K562 (cell line): Measurements from ENCODE around the gene TPBGL. TPM values are rescaled to one million over a fixed set of nuclear protein-coding genes. Genes with fewer than 3 reads are reported as not detected.

ENCODE experiments used
- ATF3 ChIP-seq, 2 experiments: fragments of 450-650 bp in 1 of 2; sonication (generic) in 1 of 2; formaldehyde crosslinking in 1 of 2; IDR thresholded peaks in 1 of 2; conservative IDR thresholded peaks in 1 of 2; 2 replicates each; pipeline versions ENCODE4 v1.6.1 to v1.8.1; 2016 to 2023; ENCODE audit warnings: mild to moderate bottlenecking in 2 of 2, moderate library complexity in 2 of 2, inconsistent platforms in 1 of 2, missing genetic modification reagents in 1 of 2
- BCOR ChIP-seq: fragments of 450-650 bp; IDR thresholded peaks from 2 replicates; pipeline ENCODE4 v1.6.1; 2016
- C11orf30 ChIP-seq: fragments of 450-650 bp; IDR thresholded peaks from 2 replicates; pipeline ENCODE4 v1.6.1; 2016; ENCODE audit warnings: low read depth, mild to moderate bottlenecking
- CBX8 ChIP-seq: fragments of 200-600 bp; sonication (generic); IDR thresholded peaks from 2 replicates; pipeline ENCODE4 v1.6.1; 2012; ENCODE audit warnings: borderline replicate concordance, mixed run types, low read depth, mild to moderate bottlenecking, moderate library complexity, mixed read lengths, low read length, control low read depth, inconsistent platforms; ENCODE audit not compliant: poor library complexity, severe bottlenecking; ENCODE audit errors: extremely low read depth
- CHD1 ChIP-seq: fragments of 200-600 bp; sonication (generic); IDR thresholded peaks from one replicate; pipeline ENCODE4 v1.6.1; 2012; ENCODE audit warnings: mild to moderate bottlenecking, moderate library complexity, low read length, inconsistent platforms
- CHD4 ChIP-seq: fragments of 200-600 bp; sonication (generic); IDR thresholded peaks from 3 replicates; pipeline ENCODE4 v1.6.1; 2012; ENCODE audit warnings: low read depth, mild to moderate bottlenecking, mixed read lengths, low read length, inconsistent platforms; ENCODE audit not compliant: insufficient read depth, insufficient replicate concordance, poor library complexity, severe bottlenecking
- CSDE1 ChIP-seq, 2 experiments: fragments of 450-650 bp; IDR thresholded peaks; 2 replicates each; pipeline ENCODE4 v1.6.1; 2016; ENCODE audit warnings: mild to moderate bottlenecking in 1 of 2
- CTCFL ChIP-seq: IDR thresholded peaks from 2 replicates; pipeline ENCODE4 v1.6.1; 2011; ENCODE audit warnings: borderline replicate concordance, low read depth, mild to moderate bottlenecking, moderate library complexity, low read length; ENCODE audit not compliant: insufficient read depth, poor library complexity, severe bottlenecking
- FOXK2 ChIP-seq, 2 experiments: fragments of 450-650 bp; IDR thresholded peaks in 1 of 2; conservative IDR thresholded peaks in 1 of 2; 2 replicates each; pipeline ENCODE4 v1.6.1; 2016; ENCODE audit warnings: low read depth in 2 of 2, mild to moderate bottlenecking in 1 of 2
- HMGXB4 ChIP-seq: sonication (generic); formaldehyde crosslinking; IDR thresholded peaks from 2 replicates; pipeline ENCODE4 v1.8.1; 2023; ENCODE audit warnings: mild to moderate bottlenecking, missing genetic modification reagents
- JUND ChIP-seq, 2 experiments: IDR thresholded peaks; 2 replicates in 1 of 2; 3 replicates in 1 of 2; pipeline ENCODE4 v1.6.1; 2011; ENCODE audit warnings: borderline replicate concordance in 2 of 2, low read depth in 2 of 2, low read length in 2 of 2, improper control_type of control experiment in 1 of 2, missing biosample characterization in 1 of 2, missing genetic modification characterization in 1 of 2, missing genetic modification reagents in 1 of 2
- MCM5 ChIP-seq: fragments of 450-650 bp; IDR thresholded peaks from 2 replicates; pipeline ENCODE4 v1.6.1; 2016; ENCODE audit warnings: low read depth
- MNT ChIP-seq, 2 experiments: fragments of 450-650 bp; conservative IDR thresholded peaks; 2 replicates each; pipeline ENCODE4 v1.6.1; 2017; ENCODE audit warnings: mild to moderate bottlenecking in 2 of 2, moderate library complexity in 2 of 2
- PML ChIP-seq: IDR thresholded peaks from 2 replicates; pipeline ENCODE4 v1.6.1; 2012; ENCODE audit warnings: low read length, inconsistent platforms
- SMAD3 ChIP-seq: fragments of 450-650 bp; formaldehyde crosslinking; conservative IDR thresholded peaks from 2 replicates; pipeline ENCODE4 v1.4.0; 2020; ENCODE audit warnings: mild to moderate bottlenecking
- TBL1XR1 ChIP-seq, 2 experiments: IDR thresholded peaks; 2 replicates each; pipeline ENCODE4 v1.6.1; 2012; ENCODE audit warnings: improper control_type of control experiment in 2 of 2, low read length in 2 of 2, mild to moderate bottlenecking in 1 of 2
- TBP ChIP-seq: optimal IDR thresholded peaks from 2 replicates; pipeline ENCODE3; 2011; ENCODE audit warnings: low read depth, low read length, improper control_type of control experiment
- ZNF121 ChIP-seq: sonication (generic); formaldehyde crosslinking; conservative IDR thresholded peaks from 2 replicates; pipeline ENCODE4 v1.8.0; 2022; ENCODE audit warnings: missing genetic modification reagents
- ZNF696 ChIP-seq: fragments of 250-450 bp; sonication (Bioruptor Pico); conservative IDR thresholded peaks from 2 replicates; pipeline ENCODE4 v1.4.0; 2020; ENCODE audit warnings: mild to moderate bottlenecking, moderate library complexity
- polyA plus RNA-seq, 8 experiments: library from polyadenylated mRNA; depleted of rRNA in 4 of 8; stranded (reverse) in 5 of 8; unstranded in 3 of 8; fragments of >200 nt; fragmentation: Nextera tagmentation in 2 of 8; fragmentation: Illumina TruSeq in 1 of 8; extraction: Ambion mirVana in 2 of 8; extraction: Trizol in 1 of 8; gene quantifications; 2 replicates each; pipeline versions ENCODE4 v1.2.1 to v1.2.3, GENCODE V29; 2011 to 2014; ENCODE audit warnings: inconsistent platforms in 1 of 8, missing spikeins in 1 of 8
- total RNA-seq, 7 experiments: library from RNA; depleted of rRNA in 6 of 7; stranded (reverse); fragments of >200 nt in 6 of 7; fragmentation: Illumina TruSeq in 2 of 7; extraction: Trizol in 2 of 7; gene quantifications; 2 replicates each; pipeline versions ENCODE4 v1.2.1 to v1.2.3, GENCODE V29; 2011 to 2021; ENCODE audit warnings: low replicate concordance in 1 of 7

TPBGL gene
- total and polyA plus RNA-seq, 9 of the 15 experiments (the other 6 are each of a cell fraction or from before 2014, with no cell fraction given) = 0.04 to 0.11 (median 0.06) TPM; not detected in 6

- no peak for TF ChIP-seq CHD4
- no peak for TF ChIP-seq TBL1XR1 (IDR thresholded peaks at IDR 0.05; ENCODE audit: low read length in 2 of 2)
- TF ChIP-seq BCOR = no peak
- TF ChIP-seq ZNF696 = no peak
- TF ChIP-seq CTCFL = peak; percentile 5
- TF ChIP-seq ATF3 (IDR thresholded peaks at IDR 0.05) = no peak
- no peak for TF ChIP-seq ATF3 (CRISPR knock-in tag; conservative IDR thresholded peaks at IDR 0.05)
- no peak for TF ChIP-seq CHD1
- no peak for TF ChIP-seq MNT (conservative IDR thresholded peaks at IDR 0.05)
- TF ChIP-seq ZNF121 (CRISPR knock-in tag) = no peak
- no peak for TF ChIP-seq MCM5
- TF ChIP-seq FOXK2 (conservative IDR thresholded peaks at IDR 0.05 in 1 of 2, IDR thresholded peaks at IDR 0.05 in 1 of 2; ENCODE audit: low read depth in 2 of 2) = no peak
- no peak for TF ChIP-seq CBX8
- no peak for TF ChIP-seq TBP
- TF ChIP-seq PML = no peak
- no peak for TF ChIP-seq C11orf30
- TF ChIP-seq SMAD3 (CRISPR knock-in tag) = 0 out of 2 replicates have a peak, but pooled peaks have one; percentile 7
- TF ChIP-seq HMGXB4 (CRISPR knock-in tag) = no peak
- TF ChIP-seq CSDE1 (IDR thresholded peaks at IDR 0.05) = no peak
- peak; percentile 42; the same call in 1 of the 2 replicates for TF ChIP-seq JUND (IDR thresholded peaks at IDR 0.05; ENCODE audit: borderline replicate concordance, low read depth, low read length)
- TF ChIP-seq JUND (tag; IDR thresholded peaks at IDR 0.05; ENCODE audit: borderline replicate concordance, low read depth, low read length) = no peak; the same call in 2 of the 3 replicates
Observed at GRCh38 chr11:75204685-75205563, 35.6 kb upstream of the TPBGL start (continued).
